ENCODE measurements around the gene MGAT3. TPM values are rescaled to one million over a fixed set of nuclear protein-coding genes. Genes with fewer than 3 reads are reported as not detected.

MGAT3 gene, protein sequence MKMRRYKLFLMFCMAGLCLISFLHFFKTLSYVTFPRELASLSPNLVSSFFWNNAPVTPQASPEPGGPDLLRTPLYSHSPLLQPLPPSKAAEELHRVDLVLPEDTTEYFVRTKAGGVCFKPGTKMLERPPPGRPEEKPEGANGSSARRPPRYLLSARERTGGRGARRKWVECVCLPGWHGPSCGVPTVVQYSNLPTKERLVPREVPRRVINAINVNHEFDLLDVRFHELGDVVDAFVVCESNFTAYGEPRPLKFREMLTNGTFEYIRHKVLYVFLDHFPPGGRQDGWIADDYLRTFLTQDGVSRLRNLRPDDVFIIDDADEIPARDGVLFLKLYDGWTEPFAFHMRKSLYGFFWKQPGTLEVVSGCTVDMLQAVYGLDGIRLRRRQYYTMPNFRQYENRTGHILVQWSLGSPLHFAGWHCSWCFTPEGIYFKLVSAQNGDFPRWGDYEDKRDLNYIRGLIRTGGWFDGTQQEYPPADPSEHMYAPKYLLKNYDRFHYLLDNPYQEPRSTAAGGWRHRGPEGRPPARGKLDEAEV
- 13.0 TPM for total RNA-seq

GRCh38 chr22:39456522-39457197 is at the start of gene MGAT3:
TSS of gene MGAT3 (plus strand) at chr22:39457012. CDS start at chr22:39487348, 30,336 bp downstream.

DNA sequence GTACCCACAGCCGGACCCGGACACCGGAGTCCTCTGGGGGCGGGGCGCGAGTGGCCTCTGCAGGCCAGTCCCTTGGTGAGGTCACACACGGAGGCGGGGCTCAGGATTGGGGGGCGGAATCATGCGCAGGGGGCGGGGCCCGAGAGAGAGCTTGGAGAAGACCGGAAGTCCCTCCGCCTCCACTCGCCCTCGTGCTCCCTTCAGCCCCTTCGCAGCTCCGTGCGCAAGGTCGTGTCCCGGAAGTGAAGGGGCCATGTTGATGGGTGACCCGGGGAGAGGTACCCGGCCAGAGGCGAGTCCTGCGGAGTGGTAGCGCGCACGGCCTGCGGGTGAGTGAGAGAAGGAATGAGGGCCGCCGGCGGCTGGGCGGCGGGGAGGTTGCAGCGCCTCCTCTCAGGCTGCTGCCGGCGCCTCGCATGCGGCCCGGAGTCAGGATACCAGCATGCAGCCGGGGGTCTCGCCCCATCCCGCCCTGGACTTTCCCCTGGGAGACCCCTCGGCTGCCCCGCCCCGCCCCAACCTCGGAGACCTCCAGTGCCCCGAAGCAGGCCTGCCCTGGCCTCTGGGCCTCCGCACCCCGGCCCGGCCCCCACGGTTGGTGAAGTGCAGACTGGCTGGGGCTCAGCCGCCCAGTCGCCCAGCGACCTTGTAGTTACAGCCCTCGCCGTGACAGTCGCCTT is 45.4 kb downstream of the MGAT3 start, which contains the start of gene MIEF1:
TSS of gene MIEF1 (plus strand) at position 182 of the 680 bp plus-strand sequence. CDS start 9,005 bp downstream, outside the sequence.

GRCh38 chr22:39520226-39521105 is 63.7 kb downstream of the MGAT3 start, which contains the start of gene ATF4:
TSS of gene ATF4 (plus strand) at chr22:39520562. CDS start at chr22:39521446, 884 bp downstream.

DNA sequence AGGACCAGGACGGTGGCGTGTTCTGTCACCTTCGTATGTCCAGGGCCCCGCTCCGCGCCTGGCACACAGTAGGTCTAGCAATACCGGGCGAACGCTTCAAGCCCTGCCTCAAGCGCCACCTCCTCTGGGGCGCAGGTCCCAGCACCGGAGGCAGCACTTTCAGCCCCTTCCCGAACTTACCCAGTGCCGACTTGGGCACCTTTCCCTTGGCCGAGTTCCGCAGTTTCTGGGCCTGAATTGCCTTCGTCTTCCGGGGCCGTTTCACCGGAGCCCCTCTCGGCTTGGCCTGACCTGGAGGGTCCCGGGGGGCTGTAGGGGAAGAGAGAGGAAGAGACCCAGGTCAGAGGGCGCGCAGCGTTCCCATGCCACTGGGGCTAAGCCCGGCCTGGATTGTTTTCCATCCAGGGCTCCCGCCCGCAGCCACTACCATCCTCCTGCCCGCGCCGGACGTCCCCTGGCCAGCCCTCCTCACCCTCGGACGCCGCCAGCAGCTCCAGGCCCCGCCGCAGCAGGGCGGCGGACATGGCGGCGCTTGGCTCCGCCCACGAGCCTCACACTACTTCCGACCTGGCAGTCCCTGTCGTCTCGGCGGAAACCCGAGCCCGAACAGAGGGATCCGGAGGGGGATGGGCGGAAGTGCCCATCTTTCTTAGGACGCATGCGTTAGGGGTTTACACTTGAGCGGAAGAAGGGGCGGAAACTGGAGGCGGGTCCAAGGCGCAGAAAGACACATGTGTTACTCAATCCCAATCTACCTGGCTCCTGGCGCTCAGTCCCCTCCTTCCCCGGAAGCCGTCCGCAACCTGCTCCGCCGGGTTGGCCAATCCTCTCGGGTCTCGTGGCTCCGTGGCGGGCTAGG is 75.6 kb downstream of the MGAT3 start, which contains the start of gene RPS19BP1:
TSS of gene RPS19BP1 (minus strand) at position 534 of the 859 bp plus-strand sequence. CDS start at position 524, 10 bp downstream.

Other genes with a start within 250 kb of the MGAT3 start
- gene PDGFB, start 212.0 kb upstream of the MGAT3 start, total RNA-seq = 15.8 TPM
- 3,148 TPM for gene RPL3, start 137.4 kb upstream of the MGAT3 start, total RNA-seq
- gene SYNGR1, start 107.0 kb upstream of the MGAT3 start, total RNA-seq = 41.5 TPM
- 25.6 TPM for gene TAB1, start 57.2 kb upstream of the MGAT3 start, total RNA-seq
- gene MIEF1, start 45.3 kb downstream of the MGAT3 start, total RNA-seq = 23.8 TPM
- gene ATF4, start 63.5 kb downstream of the MGAT3 start, total RNA-seq = 130 TPM
- gene RPS19BP1, start 75.7 kb downstream of the MGAT3 start, total RNA-seq = 54.5 TPM
- gene CACNA1I, start 113.7 kb downstream of the MGAT3 start, total RNA-seq = 0.18 TPM